ENCODE measurements around the gene ACSL5. TPM values are rescaled to one million over a fixed set of nuclear protein-coding genes. Genes with fewer than 3 reads are reported as not detected.

The ACSL5 gene
- total and polyA plus RNA-seq, 10 of the 15 experiments (the other 5 are each of a cell fraction or from before 2014, with no cell fraction given), result 22.3 to 57.0 (median 46.4) TPM

DNA sequence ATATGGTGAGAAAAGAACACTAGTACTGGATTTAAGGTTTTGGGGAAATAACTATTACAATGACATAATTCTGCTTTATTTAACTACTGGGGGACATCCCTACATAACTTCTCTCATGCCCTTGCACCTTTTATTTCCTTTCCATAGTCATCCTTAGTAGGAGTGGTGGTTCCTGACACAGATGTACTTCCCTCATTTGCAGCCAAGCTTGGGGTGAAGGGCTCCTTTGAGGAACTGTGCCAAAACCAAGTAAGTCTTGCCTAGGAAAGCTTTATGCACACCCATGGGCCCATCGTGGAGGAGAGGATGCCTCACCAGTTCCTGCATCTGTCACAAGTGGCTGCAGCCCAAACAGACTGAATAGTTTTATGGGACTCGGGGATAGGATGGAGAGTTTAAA, 52.2 kb downstream of the ACSL5 start:
- Histone ChIP-seq H3K9me3 (replicated peaks; ENCODE audit: control insufficient read depth, insufficient read depth, low read length) (no peaks in the 10 kb centered on the region), H3K79me2 (ENCODE audit: control insufficient read depth, insufficient read depth, low read length) (no peaks in the 10 kb centered on the region), H3K4me1 (ENCODE audit: control insufficient read depth, insufficient read depth, low read length) (no peaks in the 10 kb centered on the region), H3K27ac (ENCODE audit: control insufficient read depth, insufficient read depth) (no peak overlapping the region), H3K4me2 (ENCODE audit: control insufficient read depth, insufficient read depth) (no peak overlapping the region), H3K36me3 (ENCODE audit: control insufficient read depth in 2 of 2, insufficient read depth in 2 of 2, low read length in 1 of 2) (peaks cover 4 to 32% of the 10 kb centered on the region in 2 experiments), H3K27me3 (replicated peaks in 1 of 2; ENCODE audit: control insufficient read depth in 2 of 2, insufficient read depth in 2 of 2, low read length in 1 of 2) (no peaks in the 10 kb centered on the region), H3K9ac (ENCODE audit: control insufficient read depth, insufficient read depth, low read length) (no peak overlapping the region), H4K20me1 (ENCODE audit: control insufficient read depth, insufficient read depth) (no peaks in the 10 kb centered on the region), H2AFZ (ENCODE audit: control insufficient read depth, low read depth, low read length) (no peak overlapping the region), H3K4me3 (no peak overlapping the region)
- ChIA-PET SMC1A (ENCODE audit: uncharacterized antibody, unreplicated experiment) (interaction anchor here (0.6 to 3.5 kb wide), 3 partner anchors 8 to 107 kb away, joined by 4 to 16 read pairs (median 5); no protein-coding TSS in a partner anchor), RAD21 (ENCODE audit: unreplicated experiment) (no interaction called here), CTCF (interaction anchor here (0.6 to 2.5 kb wide), 6 partner anchors 9 to 957 kb away, joined by 3 to 17 read pairs (median 4); no protein-coding TSS in a partner anchor), POLR2A (interaction anchor here (0.6 kb wide), 1 partner anchor 18 kb away, joined by 5 read pairs; no protein-coding TSS in a partner anchor)
- FAIRE-seq (no peak), ATAC-seq (no peak), DNase-seq (ENCODE audit: low read depth, low spot score) (no peak)
- TF ChIP-seq TAF1 (IDR thresholded peaks at IDR 0.05; ENCODE audit: borderline replicate concordance, low read depth, low read length) (no peak), SUPT20H (IDR thresholded peaks at IDR 0.05; ENCODE audit: borderline replicate concordance, control insufficient read depth, low read depth, low read length) (no peak), PAX8 (IDR thresholded peaks at IDR 0.05) (no peak), NR2C2 (IDR thresholded peaks at IDR 0.05; ENCODE audit: borderline replicate concordance, control insufficient read depth, insufficient read length, low read depth) (no peak), SMAD1 (IDR thresholded peaks at IDR 0.05; ENCODE audit: low read depth, partially characterized antibody) (no peak), HCFC1 (IDR thresholded peaks at IDR 0.05; ENCODE audit: low read length) (no peak), JUNB (IDR thresholded peaks at IDR 0.05) (no peak), SIX5 (IDR thresholded peaks at IDR 0.05; ENCODE audit: low read depth, low read length, severe bottlenecking) (no peak)
- TF ChIP-seq, protein P1, sequence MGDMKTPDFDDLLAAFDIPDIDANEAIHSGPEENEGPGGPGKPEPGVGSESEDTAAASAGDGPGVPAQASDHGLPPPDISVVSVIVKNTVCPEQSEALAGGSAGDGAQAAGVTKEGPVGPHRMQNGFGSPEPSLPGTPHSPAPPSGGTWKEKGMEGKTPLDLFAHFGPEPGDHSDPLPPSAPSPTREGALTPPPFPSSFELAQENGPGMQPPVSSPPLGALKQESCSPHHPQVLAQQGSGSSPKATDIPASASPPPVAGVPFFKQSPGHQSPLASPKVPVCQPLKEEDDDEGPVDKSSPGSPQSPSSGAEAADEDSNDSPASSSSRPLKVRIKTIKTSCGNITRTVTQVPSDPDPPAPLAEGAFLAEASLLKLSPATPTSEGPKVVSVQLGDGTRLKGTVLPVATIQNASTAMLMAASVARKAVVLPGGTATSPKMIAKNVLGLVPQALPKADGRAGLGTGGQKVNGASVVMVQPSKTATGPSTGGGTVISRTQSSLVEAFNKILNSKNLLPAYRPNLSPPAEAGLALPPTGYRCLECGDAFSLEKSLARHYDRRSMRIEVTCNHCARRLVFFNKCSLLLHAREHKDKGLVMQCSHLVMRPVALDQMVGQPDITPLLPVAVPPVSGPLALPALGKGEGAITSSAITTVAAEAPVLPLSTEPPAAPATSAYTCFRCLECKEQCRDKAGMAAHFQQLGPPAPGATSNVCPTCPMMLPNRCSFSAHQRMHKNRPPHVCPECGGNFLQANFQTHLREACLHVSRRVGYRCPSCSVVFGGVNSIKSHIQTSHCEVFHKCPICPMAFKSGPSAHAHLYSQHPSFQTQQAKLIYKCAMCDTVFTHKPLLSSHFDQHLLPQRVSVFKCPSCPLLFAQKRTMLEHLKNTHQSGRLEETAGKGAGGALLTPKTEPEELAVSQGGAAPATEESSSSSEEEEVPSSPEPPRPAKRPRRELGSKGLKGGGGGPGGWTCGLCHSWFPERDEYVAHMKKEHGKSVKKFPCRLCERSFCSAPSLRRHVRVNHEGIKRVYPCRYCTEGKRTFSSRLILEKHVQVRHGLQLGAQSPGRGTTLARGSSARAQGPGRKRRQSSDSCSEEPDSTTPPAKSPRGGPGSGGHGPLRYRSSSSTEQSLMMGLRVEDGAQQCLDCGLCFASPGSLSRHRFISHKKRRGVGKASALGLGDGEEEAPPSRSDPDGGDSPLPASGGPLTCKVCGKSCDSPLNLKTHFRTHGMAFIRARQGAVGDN (IDR thresholded peaks at IDR 0.05), result no peak
- TF ChIP-seq, protein P2, sequence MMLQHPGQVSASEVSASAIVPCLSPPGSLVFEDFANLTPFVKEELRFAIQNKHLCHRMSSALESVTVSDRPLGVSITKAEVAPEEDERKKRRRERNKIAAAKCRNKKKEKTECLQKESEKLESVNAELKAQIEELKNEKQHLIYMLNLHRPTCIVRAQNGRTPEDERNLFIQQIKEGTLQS (IDR thresholded peaks at IDR 0.05; ENCODE audit: borderline replicate concordance, extremely low read depth, low read depth, low read length), result no peak
- TF ChIP-seq, protein P3, sequence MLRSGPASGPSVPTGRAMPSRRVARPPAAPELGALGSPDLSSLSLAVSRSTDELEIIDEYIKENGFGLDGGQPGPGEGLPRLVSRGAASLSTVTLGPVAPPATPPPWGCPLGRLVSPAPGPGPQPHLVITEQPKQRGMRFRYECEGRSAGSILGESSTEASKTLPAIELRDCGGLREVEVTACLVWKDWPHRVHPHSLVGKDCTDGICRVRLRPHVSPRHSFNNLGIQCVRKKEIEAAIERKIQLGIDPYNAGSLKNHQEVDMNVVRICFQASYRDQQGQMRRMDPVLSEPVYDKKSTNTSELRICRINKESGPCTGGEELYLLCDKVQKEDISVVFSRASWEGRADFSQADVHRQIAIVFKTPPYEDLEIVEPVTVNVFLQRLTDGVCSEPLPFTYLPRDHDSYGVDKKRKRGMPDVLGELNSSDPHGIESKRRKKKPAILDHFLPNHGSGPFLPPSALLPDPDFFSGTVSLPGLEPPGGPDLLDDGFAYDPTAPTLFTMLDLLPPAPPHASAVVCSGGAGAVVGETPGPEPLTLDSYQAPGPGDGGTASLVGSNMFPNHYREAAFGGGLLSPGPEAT (IDR thresholded peaks at IDR 0.05; ENCODE audit: low read depth), result no peak
- TF ChIP-seq, protein P4, sequence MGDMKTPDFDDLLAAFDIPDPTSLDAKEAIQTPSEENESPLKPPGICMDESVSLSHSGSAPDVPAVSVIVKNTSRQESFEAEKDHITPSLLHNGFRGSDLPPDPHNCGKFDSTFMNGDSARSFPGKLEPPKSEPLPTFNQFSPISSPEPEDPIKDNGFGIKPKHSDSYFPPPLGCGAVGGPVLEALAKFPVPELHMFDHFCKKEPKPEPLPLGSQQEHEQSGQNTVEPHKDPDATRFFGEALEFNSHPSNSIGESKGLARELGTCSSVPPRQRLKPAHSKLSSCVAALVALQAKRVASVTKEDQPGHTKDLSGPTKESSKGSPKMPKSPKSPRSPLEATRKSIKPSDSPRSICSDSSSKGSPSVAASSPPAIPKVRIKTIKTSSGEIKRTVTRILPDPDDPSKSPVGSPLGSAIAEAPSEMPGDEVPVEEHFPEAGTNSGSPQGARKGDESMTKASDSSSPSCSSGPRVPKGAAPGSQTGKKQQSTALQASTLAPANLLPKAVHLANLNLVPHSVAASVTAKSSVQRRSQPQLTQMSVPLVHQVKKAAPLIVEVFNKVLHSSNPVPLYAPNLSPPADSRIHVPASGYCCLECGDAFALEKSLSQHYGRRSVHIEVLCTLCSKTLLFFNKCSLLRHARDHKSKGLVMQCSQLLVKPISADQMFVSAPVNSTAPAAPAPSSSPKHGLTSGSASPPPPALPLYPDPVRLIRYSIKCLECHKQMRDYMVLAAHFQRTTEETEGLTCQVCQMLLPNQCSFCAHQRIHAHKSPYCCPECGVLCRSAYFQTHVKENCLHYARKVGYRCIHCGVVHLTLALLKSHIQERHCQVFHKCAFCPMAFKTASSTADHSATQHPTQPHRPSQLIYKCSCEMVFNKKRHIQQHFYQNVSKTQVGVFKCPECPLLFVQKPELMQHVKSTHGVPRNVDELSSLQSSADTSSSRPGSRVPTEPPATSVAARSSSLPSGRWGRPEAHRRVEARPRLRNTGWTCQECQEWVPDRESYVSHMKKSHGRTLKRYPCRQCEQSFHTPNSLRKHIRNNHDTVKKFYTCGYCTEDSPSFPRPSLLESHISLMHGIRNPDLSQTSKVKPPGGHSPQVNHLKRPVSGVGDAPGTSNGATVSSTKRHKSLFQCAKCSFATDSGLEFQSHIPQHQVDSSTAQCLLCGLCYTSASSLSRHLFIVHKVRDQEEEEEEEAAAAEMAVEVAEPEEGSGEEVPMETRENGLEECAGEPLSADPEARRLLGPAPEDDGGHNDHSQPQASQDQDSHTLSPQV (IDR thresholded peaks at IDR 0.05), result no peak
- no TSS peak for BruUV-seq (replicated peaks)
- WGBS (ENCODE audit: insufficient coverage, insufficient replicate concordance, low lambda C conversion rate, missing lambda C conversion rate), result 48% methylated on average over 2 of the region's 2 CpGs
- in situ Hi-C loops (cut with MboI) (no loop called here), intact Hi-C loops (cut with micrococcal nuclease; ENCODE audit: unreplicated experiment) (no loop called here)

Measured in GM12878 (cell line).